NT2/D1 (cell line): ENCODE measurements around the gene MRPL49.

Experiments
- SUZ12 ChIP-seq: IDR thresholded peaks from 2 replicates; pipeline ENCODE4 v1.6.1; 2011; ENCODE audit not compliant: insufficient read length, insufficient read depth; ENCODE audit errors: extremely low read depth
- YY1 ChIP-seq: IDR thresholded peaks from 2 replicates; pipeline ENCODE4 v1.6.1; 2011; ENCODE audit not compliant: insufficient read length, insufficient read depth
- ZNF274 ChIP-seq: IDR thresholded peaks from 2 replicates; pipeline ENCODE4 v1.6.1; 2011; ENCODE audit warnings: mild to moderate bottlenecking, low read depth, low read length

- TF ChIP-seq YY1 (no peak), SUZ12 (no peak), ZNF274 (no peak)
These were observed 14.5 kb downstream of the MRPL49 start for GRCh38 chr11:65136515-65137096.
